Measurements from ENCODE around the gene PAQR4. TPM values are rescaled to one million over a fixed set of nuclear protein-coding genes. Genes with fewer than 3 reads are reported as not detected.

PAQR4 gene
- polyA plus RNA-seq, 1 experiment, result 4.4 TPM

- Histone ChIP-seq H3K36me3 (ENCODE audit: control insufficient read depth, insufficient read depth, low read length) (no peaks in the 10 kb centered on the region), H3K4me3 (ENCODE audit: low read depth, low read length) (no peak overlapping the region), H3K27me3 (ENCODE audit: control insufficient read depth, insufficient read depth, low read length) (peaks cover 6% of the 10 kb centered on the region)
- DNase-seq (ENCODE audit: low read depth), result no peak
- ChIA-PET POLR2A (no interaction called here), CTCF (interaction anchor here (0.9 to 1.2 kb wide), 2 partner anchors 8 to 38 kb away, joined by 4 to 8 read pairs; no protein-coding TSS in a partner anchor)
- no peak for TF ChIP-seq CTCF (IDR thresholded peaks at IDR 0.05; ENCODE audit: insufficient read depth, low read depth, low read length)
Measured at GRCh38 chr16:2990891-2991290, 21.7 kb downstream of the PAQR4 start.

DNA sequence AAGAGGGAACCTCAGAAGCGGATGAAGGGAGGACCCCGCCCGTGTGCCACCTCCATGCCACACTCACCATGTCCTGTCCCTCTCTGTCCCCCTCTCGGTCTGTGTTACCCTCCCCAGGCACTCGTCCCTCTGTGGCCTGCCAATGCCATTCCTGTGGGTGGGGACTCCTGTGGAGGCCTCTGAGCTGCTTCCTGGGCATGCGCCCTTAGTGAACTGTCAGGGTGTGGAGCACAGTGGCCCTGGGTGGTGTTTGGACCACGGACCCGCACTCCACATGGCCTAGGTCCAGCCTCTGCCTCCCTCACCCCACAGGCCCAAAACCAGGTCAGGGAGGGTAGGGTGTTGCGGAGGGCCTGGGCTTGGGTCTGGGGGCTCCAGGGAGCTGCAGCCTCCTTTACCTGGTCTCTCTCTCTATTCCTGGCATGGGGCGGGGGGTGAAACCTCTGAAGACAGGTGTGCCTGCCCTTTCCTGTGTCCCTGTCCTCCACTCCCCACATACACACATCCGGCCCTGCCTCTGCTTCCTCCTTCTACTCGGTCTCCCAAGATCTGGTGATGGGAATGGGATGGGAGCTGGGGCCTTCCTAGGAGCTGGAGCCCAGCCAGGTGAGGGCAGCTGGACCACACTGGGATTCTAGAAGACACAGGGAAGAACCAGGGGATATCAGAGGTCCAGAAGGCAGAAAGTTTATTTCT lies 22.6 kb downstream of the PAQR4 start:
- no peak for DNase-seq (ENCODE audit: low read depth)
- ChIA-PET POLR2A (no interaction called here), CTCF (interaction anchor here (0.9 to 1.2 kb wide), 3 partner anchors 9 to 40 kb away, joined by 3 to 8 read pairs (median 4); no protein-coding TSS in a partner anchor)

DNA sequence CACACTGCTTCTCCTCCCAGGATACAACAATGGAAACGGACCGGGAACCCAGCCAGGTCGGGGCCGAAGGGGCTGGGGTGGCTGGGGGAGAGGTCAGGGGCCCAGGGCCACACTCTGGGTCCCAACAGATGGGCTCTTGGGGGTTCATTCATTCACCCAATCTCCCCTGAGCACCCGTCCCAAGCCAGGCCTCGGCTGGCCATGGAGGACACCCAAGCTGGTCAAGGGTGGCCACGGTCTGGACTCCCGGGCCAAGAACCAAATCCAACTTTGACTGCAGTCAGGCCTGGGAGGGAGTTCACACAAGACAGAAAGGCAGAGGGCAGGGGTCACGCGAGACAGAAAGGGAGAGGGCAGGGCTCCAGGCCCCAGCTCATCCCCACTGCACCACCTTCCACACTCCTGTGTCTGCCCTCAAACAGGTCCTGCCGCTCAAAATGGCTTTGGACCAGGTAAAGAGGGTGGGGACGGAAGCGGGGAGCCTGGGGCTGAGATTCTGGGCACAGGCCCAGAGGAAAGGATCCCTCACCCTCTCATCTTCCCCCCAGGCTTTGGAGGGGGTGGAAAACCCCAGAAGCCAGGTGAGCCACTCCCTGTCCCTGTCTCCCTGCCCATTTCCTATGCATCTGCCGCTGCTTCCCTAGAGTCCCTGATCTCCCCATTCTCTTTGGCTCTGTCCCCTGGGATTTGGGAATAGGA lies 23.4 kb downstream of the PAQR4 start:
- ChIA-PET POLR2A (no interaction called here), CTCF (interaction anchor here (1.0 to 1.9 kb wide), 2 partner anchors 8 to 39 kb away, joined by 3 to 5 read pairs; no protein-coding TSS in a partner anchor)
- no peak for DNase-seq (ENCODE audit: low read depth)
- no peak for TF ChIP-seq CTCF (IDR thresholded peaks at IDR 0.05; ENCODE audit: insufficient read depth, low read depth, low read length)
- Histone ChIP-seq H3K4me3 (ENCODE audit: low read depth, low read length) (no peak overlapping the region), H3K27me3 (ENCODE audit: control insufficient read depth, insufficient read depth, low read length) (peaks cover 10% of the 10 kb centered on the region), H3K36me3 (ENCODE audit: control insufficient read depth, insufficient read depth, low read length) (no peaks in the 10 kb centered on the region)

More for the DNA sequence above, 22.6 kb downstream of the PAQR4 start:
- H3K36me3 ChIP-seq (ENCODE audit: control insufficient read depth, insufficient read depth, low read length), result no peaks in the 10 kb centered on the region
- TF ChIP-seq CTCF (IDR thresholded peaks at IDR 0.05; ENCODE audit: insufficient read depth, low read depth, low read length), result no peak
- H3K4me3 ChIP-seq (ENCODE audit: low read depth, low read length), result no peak overlapping the region
- peaks cover 8% of the 10 kb centered on the region for H3K27me3 ChIP-seq (ENCODE audit: control insufficient read depth, insufficient read depth, low read length)

GRCh38 chr16:2996298-2996697 lies 27.1 kb downstream of the PAQR4 start:
- CTCF ChIA-PET, result interaction anchor here (1.0 kb wide), 1 partner anchor 32 kb away, joined by 4 read pairs; no protein-coding TSS in a partner anchor
- Histone ChIP-seq H3K27me3 (ENCODE audit: control insufficient read depth, insufficient read depth, low read length) (peaks cover 7% of the 10 kb centered on the region), H3K36me3 (ENCODE audit: control insufficient read depth, insufficient read depth, low read length) (no peaks in the 10 kb centered on the region), H3K4me3 (ENCODE audit: low read depth, low read length) (no peak overlapping the region)
- no peak for DNase-seq (ENCODE audit: low read depth)
- no peak for TF ChIP-seq CTCF (IDR thresholded peaks at IDR 0.05; ENCODE audit: insufficient read depth, low read depth, low read length)
- POLR2A ChIA-PET, result no interaction called here

DNA sequence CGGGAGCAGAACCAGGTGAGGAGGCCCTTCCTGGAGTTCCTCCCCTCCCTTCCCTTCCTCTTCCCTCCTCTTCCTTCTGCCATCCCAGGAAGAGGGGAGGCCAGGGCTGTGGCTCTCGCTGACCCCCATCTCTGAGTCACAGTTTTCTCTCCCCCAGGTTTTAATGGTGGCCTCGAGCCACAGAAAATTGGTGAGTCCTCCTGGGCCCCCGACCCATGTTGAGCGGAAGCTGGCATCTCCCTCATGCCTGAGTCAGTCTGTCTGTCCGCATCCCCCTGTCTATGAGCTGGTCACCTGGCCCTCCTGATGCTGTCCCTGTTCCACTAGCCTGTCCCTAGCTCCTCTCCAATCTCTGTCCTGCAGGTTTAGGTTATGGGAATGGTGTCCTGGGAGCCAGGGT lies 30.8 kb downstream of the PAQR4 start:
- ChIA-PET CTCF (interaction anchor here (0.8 to 2.0 kb wide), 3 partner anchors 19 to 31 kb away, joined by 3 to 8 read pairs (median 4); no protein-coding TSS in a partner anchor), POLR2A (no interaction called here)
- DNase-seq (ENCODE audit: low read depth), result no peak
- no peak overlapping the region for H3K4me3 ChIP-seq (ENCODE audit: low read depth, low read length)
- H3K27me3 ChIP-seq (ENCODE audit: control insufficient read depth, insufficient read depth, low read length), result peaks cover 7% of the 10 kb centered on the region
- no peaks in the 10 kb centered on the region for H3K36me3 ChIP-seq (ENCODE audit: control insufficient read depth, insufficient read depth, low read length)
- no peak for TF ChIP-seq CTCF (IDR thresholded peaks at IDR 0.05; ENCODE audit: insufficient read depth, low read depth, low read length)

Data from BJ (cell line).